CD4-positive, alpha-beta T cell treated with Interferon alpha-2 for 1 hour (primary cell): ENCODE measurements around the gene PAK3.

Experiments
- DNase-seq, 2 donors: peaks; one replicate each; pipeline ENCODE4 v3.0.0-alpha.2; 2020 to 2022

PAK3 gene

GRCh38 chrX:111265486-111265885 is 169.5 kb downstream of the PAK3 start:
- no peak for DNase-seq

GRCh38 chrX:111268506-111268905 is 172.5 kb downstream of the PAK3 start:
- no peak for DNase-seq

- no peak for DNase-seq
Measured at GRCh38 chrX:111270339-111270738, 174.3 kb downstream of the PAK3 start, which contains the start of gene CAPN6. CAPN6 (minus strand) TSS chrX:111270483; CDS start chrX:111263936, 6,547 bp downstream.
